HG03060 (cell line): ENCODE measurements around the gene SMAD2.

Source experiments
- ATAC-seq: cut with Tn5 transposase; IDR thresholded peaks from one replicate; pipeline ENCODE4 v1.9.1; 2021; ENCODE audit warnings: low read depth, moderate number of reproducible peaks; ENCODE audit not compliant: unreplicated experiment

Gene SMAD2

GRCh38 chr18:47899107-47899840 is 31.2 kb downstream of the SMAD2 start:
- no peak for ATAC-seq

- ATAC-seq, result no peak
These were observed 31.8 kb downstream of the SMAD2 start for GRCh38 chr18:47898696-47899095.

GRCh38 chr18:47898055-47898454 is 32.4 kb downstream of the SMAD2 start:
- ATAC-seq, result no peak

- no peak for ATAC-seq
These were observed 34.8 kb downstream of the SMAD2 start for GRCh38 chr18:47895565-47896250.

- no peak for ATAC-seq
These were observed 36.3 kb downstream of the SMAD2 start for GRCh38 chr18:47893939-47894699.

- ATAC-seq, result no peak
These were observed 37.4 kb downstream of the SMAD2 start for GRCh38 chr18:47893047-47893446.

GRCh38 chr18:47888156-47888555 is 42.3 kb downstream of the SMAD2 start:
- ATAC-seq, result no peak

- ATAC-seq, result no peak
These were observed 43.2 kb downstream of the SMAD2 start for GRCh38 chr18:47887227-47887626.

- no peak for ATAC-seq
These were observed 46.6 kb downstream of the SMAD2 start for GRCh38 chr18:47883771-47884413.

- ATAC-seq, result no peak
These were observed 47.8 kb downstream of the SMAD2 start for GRCh38 chr18:47882641-47883040.

GRCh38 chr18:47881752-47882455 is 48.6 kb downstream of the SMAD2 start:
- ATAC-seq, result no peak

- no peak for ATAC-seq
These were observed 49.4 kb downstream of the SMAD2 start for GRCh38 chr18:47881042-47881441.

- no peak for ATAC-seq
These were observed 52.6 kb downstream of the SMAD2 start for GRCh38 chr18:47877892-47878291.

- ATAC-seq, result no peak
These were observed 53.6 kb downstream of the SMAD2 start for GRCh38 chr18:47876813-47877212.

- ATAC-seq, result no peak
These were observed 56.8 kb downstream of the SMAD2 start for GRCh38 chr18:47873625-47874024.

GRCh38 chr18:47872426-47872825 is 58.0 kb downstream of the SMAD2 start:
- ATAC-seq, result no peak

GRCh38 chr18:47871288-47871687 is 59.2 kb downstream of the SMAD2 start:
- no peak for ATAC-seq

GRCh38 chr18:47870605-47871004 is 59.9 kb downstream of the SMAD2 start:
- ATAC-seq, result no peak

- no peak for ATAC-seq
These were observed 61.7 kb downstream of the SMAD2 start for GRCh38 chr18:47868744-47869143.

- no peak for ATAC-seq
These were observed 65.3 kb downstream of the SMAD2 start for GRCh38 chr18:47865183-47865582.
